ENCODE results near the gene DLK2.

DNA sequence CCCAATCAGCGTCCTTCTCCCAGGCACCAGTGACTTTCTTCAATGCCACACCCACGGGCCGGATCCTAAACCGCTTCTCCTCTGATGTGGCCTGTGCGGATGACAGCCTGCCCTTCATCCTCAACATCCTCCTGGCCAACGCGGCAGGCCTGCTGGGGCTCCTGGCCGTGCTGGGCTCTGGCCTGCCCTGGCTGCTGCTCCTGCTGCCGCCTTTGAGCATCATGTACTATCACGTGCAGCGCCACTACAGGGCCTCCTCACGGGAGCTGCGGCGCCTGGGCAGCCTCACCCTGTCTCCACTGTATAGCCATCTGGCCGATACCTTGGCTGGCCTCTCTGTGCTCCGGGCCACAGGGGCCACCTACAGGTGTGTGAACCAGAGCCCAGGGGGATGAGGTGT lies 9.8 kb downstream of the DLK2 start:
- TF ChIP-seq RARB (CRISPR knock-in tag; IDR thresholded peaks at IDR 0.05), result no peak
- TF ChIP-seq, protein P1, sequence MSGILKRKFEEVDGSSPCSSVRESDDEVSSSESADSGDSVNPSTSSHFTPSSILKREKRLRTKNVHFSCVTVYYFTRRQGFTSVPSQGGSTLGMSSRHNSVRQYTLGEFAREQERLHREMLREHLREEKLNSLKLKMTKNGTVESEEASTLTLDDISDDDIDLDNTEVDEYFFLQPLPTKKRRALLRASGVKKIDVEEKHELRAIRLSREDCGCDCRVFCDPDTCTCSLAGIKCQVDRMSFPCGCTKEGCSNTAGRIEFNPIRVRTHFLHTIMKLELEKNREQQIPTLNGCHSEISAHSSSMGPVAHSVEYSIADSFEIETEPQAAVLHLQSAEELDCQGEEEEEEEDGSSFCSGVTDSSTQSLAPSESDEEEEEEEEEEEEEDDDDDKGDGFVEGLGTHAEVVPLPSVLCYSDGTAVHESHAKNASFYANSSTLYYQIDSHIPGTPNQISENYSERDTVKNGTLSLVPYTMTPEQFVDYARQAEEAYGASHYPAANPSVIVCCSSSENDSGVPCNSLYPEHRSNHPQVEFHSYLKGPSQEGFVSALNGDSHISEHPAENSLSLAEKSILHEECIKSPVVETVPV (CRISPR knock-in tag; IDR thresholded peaks at IDR 0.05), result no peak
- TF ChIP-seq ISL1 (CRISPR knock-in tag; IDR thresholded peaks at IDR 0.05), result no peak

All from SK-N-SH treated with all-trans-retinoic acid at 6 μM for 48 hours (cell line).